Endothelial cell (in vitro differentiated cells): ENCODE results near the gene GPR17. TPM values are rescaled to one million over a fixed set of nuclear protein-coding genes. Genes with fewer than 3 reads are reported as not detected.
A peak's percentile ranks its signal among the peaks of the same experiment; 100 is the strongest.

Experiments used
- DNase-seq: peaks from one replicate; pipeline ENCODE4 v3.0.0; 2021; ENCODE audit warnings: low spot score
- H3K27ac Mint-ChIP-seq: one replicate; pipeline ENCODE4 v1.8.0; 2021; ENCODE audit warnings: mixed read lengths, inconsistent platforms; ENCODE audit not compliant: unreplicated experiment
- H3K27me3 Mint-ChIP-seq: one replicate; pipeline ENCODE4 v1.8.0; 2021; ENCODE audit warnings: mild to moderate bottlenecking, moderate library complexity, mixed read lengths, inconsistent platforms; ENCODE audit not compliant: unreplicated experiment
- H3K36me3 Mint-ChIP-seq: one replicate; pipeline ENCODE4 v1.8.0; 2021; ENCODE audit warnings: mild to moderate bottlenecking, low read depth, mixed read lengths, inconsistent platforms; ENCODE audit not compliant: unreplicated experiment
- H3K4me1 Mint-ChIP-seq: one replicate; pipeline ENCODE4 v1.8.0; 2021; ENCODE audit warnings: mild to moderate bottlenecking, mixed read lengths, inconsistent platforms; ENCODE audit not compliant: unreplicated experiment
- H3K4me3 Mint-ChIP-seq: one replicate; pipeline ENCODE4 v1.8.0; 2021; ENCODE audit warnings: mild to moderate bottlenecking, mixed read lengths, inconsistent platforms; ENCODE audit not compliant: unreplicated experiment
- H3K9me3 Mint-ChIP-seq: one replicate; pipeline ENCODE4 v1.8.0; 2021; ENCODE audit warnings: mixed read lengths, inconsistent platforms; ENCODE audit not compliant: unreplicated experiment
- CTCF ChIP-seq: fragments of 200-600 bp; sonication (generic); IDR thresholded peaks from one replicate; pipeline ENCODE4 v1.5.0; 2021; ENCODE audit warnings: antibody characterized with exemption; ENCODE audit not compliant: unreplicated experiment
- total RNA-seq: library from RNA; stranded (reverse); fragmentation: NEBNext Ultra II Directional; extraction: Animal tissue kit (Norgen Biotek cat#: 25700); gene quantifications from one replicate; pipeline ENCODE4 v1.2.1, GENCODE V29; 2021; ENCODE audit not compliant: unreplicated experiment

The GPR17 gene
- total RNA-seq, 1 donor from 2014 or later = 0.15 TPM

- no peaks in the 10 kb centered on the region for H3K9me3 Mint-ChIP-seq
- no peak overlapping the region for H3K27ac Mint-ChIP-seq
- no peak for DNase-seq
- TF ChIP-seq CTCF = no peak
- H3K36me3 Mint-ChIP-seq = no peaks in the 10 kb centered on the region
- H3K4me3 Mint-ChIP-seq = no peak overlapping the region
- peaks cover 3% of the 10 kb centered on the region for H3K27me3 Mint-ChIP-seq
- H3K4me1 Mint-ChIP-seq = peaks cover 10% of the 10 kb centered on the region
Observed at GRCh38 chr2:127638361-127639110, 7.4 kb upstream of the GPR17 start.

- no peaks in the 10 kb centered on the region for H3K36me3 Mint-ChIP-seq
- H3K27me3 Mint-ChIP-seq = peaks cover 3% of the 10 kb centered on the region
- TF ChIP-seq CTCF = no peak
- H3K9me3 Mint-ChIP-seq = no peaks in the 10 kb centered on the region
- no peak for DNase-seq
- H3K4me1 Mint-ChIP-seq = peaks cover 6% of the 10 kb centered on the region
- no peak overlapping the region for H3K4me3 Mint-ChIP-seq
- no peak overlapping the region for H3K27ac Mint-ChIP-seq
Observed at GRCh38 chr2:127639111-127639474, 6.9 kb upstream of the GPR17 start.

- peaks cover 6% of the 10 kb centered on the region for H3K27me3 Mint-ChIP-seq
- no peak overlapping the region for H3K27ac Mint-ChIP-seq
- DNase-seq = peak; percentile 35
Observed at GRCh38 chr2:127640082-127641072, 5.6 kb upstream of the GPR17 start.

GRCh38 chr2:127641133-127641532 is 4.8 kb upstream of the GPR17 start:
- no peaks in the 10 kb centered on the region for H3K9me3 Mint-ChIP-seq
- peaks cover 6% of the 10 kb centered on the region for H3K27me3 Mint-ChIP-seq
- no peak overlapping the region for H3K4me3 Mint-ChIP-seq
- peaks cover 8% of the 10 kb centered on the region for H3K4me1 Mint-ChIP-seq
- peaks cover 9% of the 10 kb centered on the region for H3K36me3 Mint-ChIP-seq
- no peak for DNase-seq
- no peak for TF ChIP-seq CTCF
- H3K27ac Mint-ChIP-seq = no peak overlapping the region

More at GRCh38 chr2:127640082-127641072, 5.6 kb upstream of the GPR17 start:
- Mint-ChIP-seq H3K9me3 (no peaks in the 10 kb centered on the region), H3K4me3 (no peak overlapping the region), H3K4me1 (peaks cover 8% of the 10 kb centered on the region), H3K36me3 (peaks cover 9% of the 10 kb centered on the region)
- TF ChIP-seq CTCF = peak; percentile 24
